Left kidney (tissue), 1 donor: ENCODE results near the gene DISP1. TPM values are rescaled to one million over a fixed set of nuclear protein-coding genes. Genes with fewer than 3 reads are reported as not detected.

Source experiments
- polyA plus RNA-seq: library from polyadenylated mRNA; unstranded; fragments of 120-200 nt; gene quantifications from one replicate; pipeline ENCODE4 v1.2.1, GENCODE V29; 2013; ENCODE audit not compliant: insufficient read length

The DISP1 gene
- polyA plus RNA-seq, 1 donor, result 17.2 TPM

Other genes starting within 250 kb of the DISP1 start
- gene TAF1A, start 225.1 kb upstream of the DISP1 start, polyA plus RNA-seq, result 17.3 TPM
- 90.4 TPM for gene MIA3, start 196.9 kb upstream of the DISP1 start, polyA plus RNA-seq
- 72.3 TPM for gene AIDA, start 102.5 kb upstream of the DISP1 start, polyA plus RNA-seq
- gene BROX, start 102.5 kb upstream of the DISP1 start, polyA plus RNA-seq, result 56.3 TPM
- not detected for gene FAM177B, start 77.8 kb upstream of the DISP1 start, polyA plus RNA-seq